ENCODE results near the gene SYVN1. TPM values are rescaled to one million over a fixed set of nuclear protein-coding genes. Genes with fewer than 3 reads are reported as not detected.

Gene SYVN1
- total RNA-seq, 2 donors from 2014 or later = 64.3 to 66.0 TPM

- Histone ChIP-seq H3K27me3 (no peaks in the 10 kb centered on the region), H3K4me3 (no peak overlapping the region), H3K9me3 (no peaks in the 10 kb centered on the region), H3K27ac (no peak overlapping the region), H3K9ac (ENCODE audit: low read depth in 2 of 2, low read length in 2 of 2) (peak overlapping the region in 1 of 2 donors; percentile 31), H3K4me1 (peaks cover 13% of the 10 kb centered on the region), H3K36me3 (no peaks in the 10 kb centered on the region)
- no peak for DNase-seq
- intact Hi-C loops (cut with DNase I) = loop anchor here (10.0 kb wide), 1 partner anchor 241 kb away; the partner anchor contains the start of gene CDC42BPG
- TF ChIP-seq, protein P1, sequence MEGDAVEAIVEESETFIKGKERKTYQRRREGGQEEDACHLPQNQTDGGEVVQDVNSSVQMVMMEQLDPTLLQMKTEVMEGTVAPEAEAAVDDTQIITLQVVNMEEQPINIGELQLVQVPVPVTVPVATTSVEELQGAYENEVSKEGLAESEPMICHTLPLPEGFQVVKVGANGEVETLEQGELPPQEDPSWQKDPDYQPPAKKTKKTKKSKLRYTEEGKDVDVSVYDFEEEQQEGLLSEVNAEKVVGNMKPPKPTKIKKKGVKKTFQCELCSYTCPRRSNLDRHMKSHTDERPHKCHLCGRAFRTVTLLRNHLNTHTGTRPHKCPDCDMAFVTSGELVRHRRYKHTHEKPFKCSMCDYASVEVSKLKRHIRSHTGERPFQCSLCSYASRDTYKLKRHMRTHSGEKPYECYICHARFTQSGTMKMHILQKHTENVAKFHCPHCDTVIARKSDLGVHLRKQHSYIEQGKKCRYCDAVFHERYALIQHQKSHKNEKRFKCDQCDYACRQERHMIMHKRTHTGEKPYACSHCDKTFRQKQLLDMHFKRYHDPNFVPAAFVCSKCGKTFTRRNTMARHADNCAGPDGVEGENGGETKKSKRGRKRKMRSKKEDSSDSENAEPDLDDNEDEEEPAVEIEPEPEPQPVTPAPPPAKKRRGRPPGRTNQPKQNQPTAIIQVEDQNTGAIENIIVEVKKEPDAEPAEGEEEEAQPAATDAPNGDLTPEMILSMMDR (IDR thresholded peaks at IDR 0.05) = no peak
Observed at GRCh38 chr11:65085446-65085845, 48.9 kb downstream of the SYVN1 start.

- H3K9ac ChIP-seq (ENCODE audit: low read depth in 2 of 2, low read length in 2 of 2) = peak overlapping the region; percentile 78 to 90
- H3K36me3 ChIP-seq = no peaks in the 10 kb centered on the region
- intact Hi-C loops (cut with DNase I) = loop anchor here (10.0 kb wide), 1 partner anchor 240 kb away; the partner anchor contains the start of gene CDC42BPG
- H3K27ac ChIP-seq = peak overlapping the region; percentile 77
- H3K4me3 ChIP-seq = peak overlapping the region; percentile 89
- no peaks in the 10 kb centered on the region for H3K9me3 ChIP-seq
- no peak for DNase-seq
- TF ChIP-seq, protein P1 (IDR thresholded peaks at IDR 0.05) = no peak
- H3K4me1 ChIP-seq = peaks cover 13% of the 10 kb centered on the region
- H3K27me3 ChIP-seq = no peaks in the 10 kb centered on the region
Observed at GRCh38 chr11:65084598-65085375, 49.5 kb downstream of the SYVN1 start.

- H3K36me3 ChIP-seq = no peaks in the 10 kb centered on the region
Observed at GRCh38 chr11:65083834-65084597, 50.3 kb downstream of the SYVN1 start, which contains the start of the genes CDCA5 and ZFPL1. CDCA5 (minus strand) TSS chr11:65084040; CDS start chr11:65083978, 62 bp downstream. ZFPL1 (plus strand) TSS chr11:65084222; CDS start chr11:65084699, 477 bp downstream.

DNA sequence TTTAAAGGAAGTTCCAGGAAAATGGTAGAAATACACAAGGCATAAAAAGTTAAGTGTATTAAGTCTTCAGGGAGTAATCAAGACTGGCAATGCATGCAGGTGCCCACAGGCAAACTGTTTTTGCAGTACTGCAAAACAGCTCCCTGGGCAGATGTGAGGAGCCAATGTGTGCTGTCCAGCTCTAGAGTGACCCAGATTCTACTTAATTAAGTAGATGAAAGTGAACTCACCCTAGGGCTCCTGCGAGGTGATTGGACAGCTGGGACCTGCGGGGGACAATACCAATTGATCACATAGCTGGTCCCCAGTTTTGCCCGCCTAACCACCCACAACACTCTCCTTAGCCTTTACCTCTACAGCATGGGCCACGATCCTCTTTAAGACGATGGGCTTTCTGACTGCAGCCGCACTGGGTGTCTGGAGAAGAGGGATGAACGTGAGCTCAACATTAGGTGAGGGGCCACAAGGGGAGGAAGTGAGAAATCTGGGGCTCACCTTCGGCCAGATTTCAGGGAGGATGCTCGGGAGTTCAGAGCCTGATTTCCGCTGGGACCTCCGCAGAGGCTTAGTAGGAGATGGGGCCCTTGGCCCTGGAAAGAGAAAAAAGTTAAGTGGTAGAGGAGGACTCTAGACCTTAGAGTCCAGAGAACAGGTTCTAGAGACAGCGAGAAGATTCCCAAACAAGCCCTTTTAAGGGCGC is 51.0 kb downstream of the SYVN1 start:
- intact Hi-C loops (cut with DNase I) = loop anchor here (10.0 kb wide), 1 partner anchor 238 kb away; the partner anchor contains the start of gene CDC42BPG
- Histone ChIP-seq H3K27ac (peak overlapping the region; percentile 77), H3K9ac (ENCODE audit: low read depth in 2 of 2, low read length in 2 of 2) (peak overlapping the region; percentile 57 to 90), H3K27me3 (no peaks in the 10 kb centered on the region), H3K4me1 (peaks cover 13% of the 10 kb centered on the region), H3K4me3 (peak overlapping the region; percentile 89), H3K9me3 (no peaks in the 10 kb centered on the region), H3K36me3 (no peaks in the 10 kb centered on the region)
- DNase-seq = no peak
- TF ChIP-seq, protein P1 (IDR thresholded peaks at IDR 0.05) = no peak

More at GRCh38 chr11:65083834-65084597, 50.3 kb downstream of the SYVN1 start, which contains the start of the genes CDCA5 and ZFPL1:
- H3K27me3 ChIP-seq = no peaks in the 10 kb centered on the region
- TF ChIP-seq, protein P1 (IDR thresholded peaks at IDR 0.05) = no peak
- intact Hi-C loops (cut with DNase I) = loop anchor here (10.0 kb wide), 1 partner anchor 239 kb away; the partner anchor contains the start of gene CDC42BPG
- H3K4me1 ChIP-seq = peaks cover 13% of the 10 kb centered on the region
- peak within 1 kb of the TSS; percentile 77 for H3K27ac ChIP-seq
- DNase-seq = peak; percentile 96
- peak within 1 kb of the TSS; percentile 89 for H3K4me3 ChIP-seq
- H3K9ac ChIP-seq (ENCODE audit: low read depth in 2 of 2, low read length in 2 of 2) = peak within 1 kb of the TSS; percentile 78 to 90
- no peaks in the 10 kb centered on the region for H3K9me3 ChIP-seq
